GM10847 (cell line): Measurements from ENCODE around the gene UIMC1.

Experiments used
- POLR2A ChIP-seq: IDR thresholded peaks from 2 replicates; pipeline ENCODE4 v1.6.1; 2011; ENCODE audit not compliant: insufficient read length; ENCODE audit errors: extremely low read depth

UIMC1 gene

DNA sequence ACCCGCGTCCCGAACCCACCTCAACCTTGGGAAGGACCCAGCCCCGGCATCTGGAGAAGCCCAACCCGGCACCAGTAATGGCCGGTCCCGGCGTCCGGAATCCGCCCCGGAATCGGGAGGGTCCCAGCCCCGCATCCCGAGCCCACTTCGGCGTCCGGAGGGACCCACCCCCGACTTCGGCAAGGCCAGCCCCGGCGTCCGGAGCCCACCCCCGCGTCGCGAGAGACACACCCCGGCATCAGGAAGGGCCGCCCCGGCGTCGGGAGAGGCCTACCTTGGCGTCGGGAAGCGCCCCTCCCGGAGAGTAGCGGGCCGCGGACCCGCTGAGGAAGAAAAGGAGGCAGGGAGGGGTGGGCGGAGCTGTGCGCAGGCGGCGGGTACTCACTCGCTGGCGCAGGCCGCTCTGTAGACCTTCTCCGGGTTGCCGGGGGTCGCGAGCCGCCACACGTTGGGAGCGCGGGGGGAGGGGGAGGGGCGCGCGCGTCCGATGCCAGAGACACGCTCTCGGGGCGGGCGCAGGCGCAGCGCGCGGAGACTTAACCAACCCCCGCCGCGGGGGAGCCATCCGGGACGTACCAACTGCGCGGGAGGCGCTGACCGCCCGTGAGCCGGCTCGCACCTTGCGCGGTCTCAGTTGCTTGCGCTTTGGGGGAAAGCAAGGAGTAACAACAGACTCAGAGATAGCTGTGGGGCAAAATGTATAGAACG, at the start of gene UIMC1:
UIMC1 (minus strand) TSS at position 515 of the 708 bp plus-strand sequence. CDS start 24,164 bp downstream, outside the sequence.
- peak; percentile 48 for TF ChIP-seq POLR2A

DNA sequence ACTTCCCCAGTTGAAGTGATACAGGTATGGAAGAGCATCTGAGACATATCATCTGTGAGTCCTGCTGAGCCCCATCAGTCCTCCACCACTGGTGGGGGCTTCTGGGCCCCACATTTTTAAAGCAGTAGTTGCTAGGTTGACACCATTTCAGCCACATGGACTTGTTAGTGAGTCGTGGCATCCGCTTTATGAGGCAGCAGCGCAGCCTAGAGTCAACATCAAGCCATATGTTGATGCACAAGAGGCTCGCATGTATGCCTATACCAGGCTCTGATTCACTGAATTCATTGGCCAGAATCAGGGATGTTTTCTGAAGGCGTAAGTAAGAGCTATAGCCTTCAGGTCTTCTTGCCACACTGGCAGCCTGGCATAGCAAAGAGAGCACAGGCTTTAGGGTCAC, 42.7 kb upstream of the UIMC1 start:
- no peak for TF ChIP-seq POLR2A

DNA sequence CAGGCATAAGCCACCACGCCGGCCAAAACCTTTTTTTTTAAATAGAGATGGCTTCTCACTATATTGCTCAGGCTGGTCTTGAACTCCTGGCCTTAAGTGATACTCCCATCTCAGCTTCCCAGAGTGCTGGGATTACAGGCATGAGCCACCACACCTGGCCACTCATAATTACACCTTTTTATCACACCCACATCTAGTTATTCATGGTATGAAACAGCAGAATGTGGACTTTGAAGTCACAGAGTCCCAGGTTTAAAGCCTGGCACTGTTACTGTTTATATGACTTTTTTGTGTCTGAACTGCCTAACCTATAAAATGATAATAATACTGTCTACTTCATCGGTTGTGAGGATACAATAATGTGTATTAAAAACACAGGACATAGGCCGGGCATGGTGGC, 39.1 kb upstream of the UIMC1 start:
- TF ChIP-seq POLR2A: no peak

DNA sequence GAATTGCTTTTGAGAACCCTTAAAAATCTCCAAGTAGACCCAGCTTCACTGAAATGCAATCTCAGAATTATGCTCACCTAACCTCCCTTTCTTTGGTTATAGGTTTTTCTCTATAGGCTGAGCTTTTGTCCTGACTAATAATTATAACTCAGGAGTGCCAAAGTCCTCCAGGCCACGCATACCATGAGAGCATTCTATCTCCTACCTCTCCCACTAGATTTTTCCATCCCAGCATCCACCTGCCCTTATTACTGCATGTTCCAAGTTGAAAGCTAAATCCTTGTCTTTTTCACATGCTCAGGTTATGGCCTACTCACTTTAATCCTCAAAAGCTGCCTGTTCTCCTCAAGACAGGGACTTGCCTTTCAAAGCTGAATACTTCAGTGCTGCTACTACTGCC, 38.1 kb upstream of the UIMC1 start:
- no peak for TF ChIP-seq POLR2A

DNA sequence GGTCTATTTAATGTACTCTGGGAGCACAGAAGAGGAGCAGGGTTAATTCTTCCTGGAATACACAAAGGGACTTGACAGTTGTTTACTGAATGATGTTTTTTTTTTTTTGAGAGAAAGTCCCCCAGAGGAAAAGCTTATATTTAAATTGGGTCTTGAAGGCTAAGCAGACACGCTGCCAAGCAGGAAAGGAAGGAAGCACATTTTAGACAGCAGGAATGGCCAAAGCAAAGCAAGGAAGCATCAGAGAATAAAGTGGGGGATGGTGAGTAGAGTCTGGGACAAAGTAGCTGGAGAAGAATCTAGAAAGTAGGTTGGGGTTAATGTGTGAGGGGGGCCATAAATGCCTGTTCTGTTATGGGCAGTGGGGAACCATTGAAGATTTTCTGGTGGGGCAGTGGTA, 37.4 kb upstream of the UIMC1 start:
- no peak for TF ChIP-seq POLR2A

DNA sequence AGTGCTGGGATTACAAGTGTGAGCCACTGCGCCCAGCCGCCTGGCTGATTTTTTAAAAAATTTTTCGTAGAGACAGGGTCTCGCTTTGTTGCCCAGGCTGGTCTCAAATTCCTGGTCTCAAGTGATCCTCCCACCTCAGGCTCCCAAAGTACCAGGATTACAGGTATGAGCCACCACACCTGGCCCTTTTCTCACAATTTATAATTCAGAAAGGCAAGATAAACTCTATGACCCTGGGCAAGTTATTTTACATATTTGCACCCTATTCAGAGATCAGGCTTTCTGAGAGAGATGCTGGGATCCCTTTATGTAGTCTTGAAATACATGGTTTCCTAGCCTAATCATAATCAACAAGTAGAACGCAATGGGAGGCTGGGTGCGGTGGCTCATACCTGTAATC, 36.5 kb upstream of the UIMC1 start:
- TF ChIP-seq POLR2A: no peak

DNA sequence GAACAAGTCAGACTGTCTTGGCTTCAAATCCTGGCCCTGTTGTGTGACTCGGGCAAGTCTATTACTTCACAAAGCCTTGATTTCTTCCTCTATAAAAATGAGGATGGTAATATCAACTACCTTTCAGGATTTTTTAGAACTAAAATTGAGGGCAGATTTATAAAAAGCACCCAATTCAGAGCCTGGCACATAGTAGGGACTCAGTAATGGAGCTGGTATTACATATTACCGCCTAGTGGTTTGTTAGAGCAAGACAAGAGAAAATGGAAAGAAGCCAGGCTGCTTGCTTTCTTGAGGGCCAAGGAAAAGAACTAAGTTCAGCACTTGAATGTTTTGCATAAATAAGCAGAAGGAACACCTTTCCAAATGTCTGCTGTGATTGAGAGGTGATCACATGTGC, 35.4 kb upstream of the UIMC1 start:
- no peak for TF ChIP-seq POLR2A

DNA sequence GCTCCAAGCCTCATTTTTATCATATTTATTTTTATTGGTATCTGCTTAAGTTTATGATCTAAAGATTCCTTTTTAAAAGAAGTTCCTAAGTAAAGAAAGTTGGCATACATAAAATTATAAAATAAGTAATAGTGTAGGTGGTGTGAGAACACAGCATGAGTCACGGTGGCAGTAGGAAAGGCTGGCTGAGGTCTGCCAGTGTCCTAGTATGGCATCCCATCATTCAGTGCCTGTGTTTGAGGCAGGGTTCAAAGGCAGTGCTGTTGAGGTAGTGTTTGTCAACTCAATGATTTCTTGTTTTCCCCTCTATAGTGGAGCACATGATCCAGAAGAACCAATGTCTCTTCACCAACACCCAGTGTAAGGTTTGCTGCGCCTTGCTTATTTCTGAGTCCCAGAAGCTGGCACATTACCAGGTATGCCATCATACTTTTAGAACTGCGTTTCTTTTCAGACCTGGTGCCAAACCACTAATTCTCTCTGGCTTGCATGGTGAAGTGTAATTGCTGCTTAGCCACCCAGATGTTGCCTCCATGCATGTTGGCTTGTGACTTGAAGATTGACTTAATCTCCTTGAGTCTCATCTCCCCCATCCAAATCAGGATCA, 34.3 kb upstream of the UIMC1 start:
- TF ChIP-seq POLR2A: no peak

DNA sequence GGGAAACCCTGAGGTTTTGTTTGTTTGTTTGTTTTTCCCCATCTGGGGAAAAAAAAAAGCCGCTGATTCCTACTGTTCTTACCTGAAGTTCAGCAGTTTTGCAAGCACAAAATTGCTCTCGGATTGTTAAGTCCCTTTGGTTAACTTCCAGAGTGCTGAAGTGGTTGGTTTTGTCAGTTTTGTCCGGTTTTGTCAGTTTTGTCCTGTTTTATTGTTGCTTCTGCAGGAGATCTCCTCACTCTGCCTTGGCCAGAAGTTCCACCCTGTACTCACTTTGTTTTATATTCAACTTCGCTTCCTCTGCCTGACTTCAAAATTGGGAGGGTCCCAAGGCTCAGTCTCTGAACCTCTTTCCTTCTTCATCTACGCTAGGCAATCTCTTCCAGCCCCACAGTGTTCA, 30.3 kb upstream of the UIMC1 start:
- no peak for TF ChIP-seq POLR2A

DNA sequence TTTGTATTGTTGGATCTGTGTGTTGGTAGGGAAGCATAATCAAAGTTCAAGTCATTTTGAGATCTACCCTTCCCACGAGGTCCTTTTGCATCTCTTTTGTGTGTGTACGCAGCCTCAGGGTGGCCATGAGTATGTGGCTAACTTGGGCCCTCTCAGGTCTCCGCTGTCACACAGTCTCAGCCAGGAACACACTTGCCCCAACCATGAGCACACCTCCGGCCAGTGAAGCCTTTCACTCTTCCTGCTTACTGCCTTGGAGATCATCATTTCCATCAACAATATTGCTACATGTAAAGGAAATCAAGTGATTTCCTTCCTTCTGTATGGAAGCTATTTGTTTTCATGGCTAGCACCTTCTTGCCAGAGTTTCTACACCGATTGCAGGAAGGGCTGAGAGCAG, 29.9 kb upstream of the UIMC1 start:
- no peak for TF ChIP-seq POLR2A

DNA sequence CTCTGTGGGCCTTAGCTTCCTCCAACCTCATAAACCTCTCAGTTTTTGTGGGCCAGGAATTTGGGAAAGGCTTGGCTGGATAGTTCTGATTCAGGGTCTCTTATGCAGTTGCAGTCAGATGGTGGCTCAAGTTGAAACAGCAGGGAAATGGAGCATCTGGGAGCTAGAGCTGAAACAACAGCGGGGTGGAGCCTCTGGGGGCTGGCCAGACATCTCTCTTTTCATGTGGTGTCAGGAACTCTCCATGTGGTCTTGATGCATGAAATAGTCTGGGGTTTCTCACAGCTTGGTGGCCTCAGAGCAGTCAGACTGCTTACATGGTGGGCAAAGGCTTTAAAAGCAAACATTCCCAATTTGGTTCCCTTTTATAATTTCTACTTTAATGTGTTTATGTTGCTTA, 29.4 kb upstream of the UIMC1 start:
- TF ChIP-seq POLR2A: no peak

DNA sequence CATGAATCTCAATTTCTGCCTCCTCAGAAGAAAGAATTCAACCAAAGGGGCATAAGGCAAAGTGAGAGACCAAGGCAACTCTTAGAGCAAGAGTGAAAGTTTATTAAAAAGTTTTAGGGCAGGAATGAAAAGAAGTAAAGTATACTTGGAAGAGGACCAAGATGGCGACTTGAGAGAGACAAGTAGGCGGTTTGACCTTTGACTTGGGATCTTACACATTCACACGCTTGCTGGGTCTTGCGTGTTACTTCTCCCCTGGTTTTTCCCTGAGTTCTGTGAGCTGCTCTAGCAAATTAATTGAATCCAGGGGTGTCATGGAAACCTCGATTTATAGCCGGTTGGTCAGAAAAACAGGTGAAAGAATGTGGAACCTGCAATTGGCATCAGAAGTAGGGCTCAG, 22.9 kb upstream of the UIMC1 start:
- no peak for TF ChIP-seq POLR2A

DNA sequence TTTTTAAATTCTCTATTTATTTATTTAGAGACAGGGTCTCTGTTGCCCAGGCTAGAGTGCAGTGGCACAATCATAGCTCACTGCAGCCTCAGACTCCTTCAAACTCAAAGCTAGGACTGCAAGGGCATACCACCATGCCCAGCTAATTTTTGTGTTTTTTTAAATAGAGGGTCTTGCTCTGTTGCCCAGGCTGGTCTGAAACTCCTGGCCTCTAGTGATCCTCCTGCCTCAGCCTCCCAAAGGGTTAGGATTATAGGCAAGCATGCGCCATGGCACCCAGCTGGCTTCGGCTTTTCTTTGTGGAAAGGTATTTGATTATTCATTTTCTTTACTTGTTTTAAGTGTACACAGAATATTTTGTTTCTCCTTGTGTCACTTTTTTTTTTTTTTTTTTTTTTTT, 21.1 kb upstream of the UIMC1 start:
- no peak for TF ChIP-seq POLR2A

DNA sequence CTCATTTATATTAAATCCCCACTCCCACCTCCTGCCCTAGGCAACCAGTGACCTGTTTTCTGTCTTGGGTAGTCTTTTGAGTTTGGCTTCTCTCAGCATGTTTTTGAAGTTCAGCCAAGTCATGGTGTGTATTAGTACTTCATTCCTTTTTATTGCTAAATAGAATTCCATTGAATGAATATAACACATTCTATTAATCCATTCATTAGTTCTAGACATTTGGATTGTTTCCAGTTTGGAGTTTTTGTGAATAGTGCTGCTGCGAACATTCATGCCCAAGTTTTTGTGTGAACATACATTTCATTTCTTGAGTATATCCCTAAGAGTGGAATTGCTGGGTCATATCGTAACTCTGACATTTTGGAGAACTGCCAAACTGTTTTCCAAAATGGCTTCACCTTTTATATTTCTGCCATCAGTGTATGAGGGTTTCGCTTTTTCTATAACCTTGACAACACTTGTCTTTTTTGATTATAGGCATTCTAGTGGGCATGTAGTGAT, 18.6 kb upstream of the UIMC1 start:
- no peak for TF ChIP-seq POLR2A

DNA sequence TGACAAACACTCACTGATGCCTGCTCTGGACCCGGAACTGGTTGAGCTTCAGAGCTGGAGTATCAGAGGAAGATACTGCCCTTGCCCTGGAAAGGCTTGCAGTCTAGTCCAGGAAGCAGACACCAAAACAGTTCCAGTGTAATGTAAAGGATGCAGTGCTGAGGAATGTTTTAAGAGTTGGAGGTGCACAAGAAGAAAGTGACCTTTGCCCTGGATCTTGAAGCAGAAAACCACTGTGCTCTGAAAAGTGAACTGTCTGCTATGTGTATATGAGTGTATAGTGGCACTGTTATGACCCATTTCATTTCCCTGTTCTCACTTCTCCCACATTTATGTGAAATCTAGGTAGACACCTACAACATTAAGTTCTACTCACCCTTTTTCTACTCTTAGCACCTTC, 18.0 kb upstream of the UIMC1 start:
- no peak for TF ChIP-seq POLR2A

DNA sequence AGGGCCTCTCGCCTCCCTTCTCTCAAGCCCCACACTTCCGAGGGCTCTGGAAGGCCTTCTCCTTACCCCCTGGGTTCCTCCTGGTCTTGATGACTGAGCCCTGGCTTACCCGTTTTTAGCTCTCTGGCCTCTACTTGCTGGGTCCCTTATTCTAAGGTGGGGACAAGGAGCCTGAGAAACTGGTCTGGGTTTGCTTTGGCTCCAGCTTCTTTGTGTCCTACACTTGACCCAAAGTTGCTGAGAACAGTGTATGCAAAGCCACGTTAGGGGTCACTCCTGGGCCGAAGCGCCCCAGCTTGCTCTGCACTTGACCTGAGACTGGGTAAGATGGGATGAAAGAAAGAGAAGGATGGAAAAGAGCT, 16.7 kb upstream of the UIMC1 start:
- TF ChIP-seq POLR2A: no peak
